ENCODE measurements around the gene KRT36. TPM values are rescaled to one million over a fixed set of nuclear protein-coding genes. Genes with fewer than 3 reads are reported as not detected.

KRT36 gene
- total RNA-seq, 1 experiment from 2014 or later = 0.07 TPM

GRCh38 chr17:41476866-41477815, 12.6 kb downstream of the KRT36 start:
- DNase-seq (ENCODE audit: low read depth) = no peak

DNA sequence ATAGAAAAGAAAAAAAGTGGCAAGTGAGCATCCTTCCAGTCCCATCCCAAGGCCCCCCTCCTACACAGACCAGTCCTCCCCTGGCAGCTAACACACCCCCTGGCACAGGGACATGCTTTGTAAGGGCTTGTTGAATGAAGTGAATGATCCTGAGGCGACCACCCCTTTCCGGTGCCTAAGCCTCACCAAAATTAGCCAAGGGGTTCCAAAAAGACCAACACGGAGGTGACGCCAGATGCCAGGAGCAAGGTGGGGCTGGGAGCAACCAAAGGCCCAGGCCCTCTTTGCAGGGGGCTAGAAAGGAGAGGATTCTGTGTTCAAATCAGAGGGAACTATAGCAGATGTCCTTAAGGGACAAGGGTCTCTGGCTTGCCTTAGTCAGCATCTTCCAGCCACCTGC, 14.3 kb downstream of the KRT36 start:
- DNase-seq (ENCODE audit: low read depth) = no peak

- DNase-seq (ENCODE audit: low read depth) = no peak
These were observed 14.8 kb downstream of the KRT36 start for GRCh38 chr17:41474863-41475262.

GRCh38 chr17:41468346-41468745, 21.4 kb downstream of the KRT36 start:
- DNase-seq (ENCODE audit: low read depth) = no peak

DNA sequence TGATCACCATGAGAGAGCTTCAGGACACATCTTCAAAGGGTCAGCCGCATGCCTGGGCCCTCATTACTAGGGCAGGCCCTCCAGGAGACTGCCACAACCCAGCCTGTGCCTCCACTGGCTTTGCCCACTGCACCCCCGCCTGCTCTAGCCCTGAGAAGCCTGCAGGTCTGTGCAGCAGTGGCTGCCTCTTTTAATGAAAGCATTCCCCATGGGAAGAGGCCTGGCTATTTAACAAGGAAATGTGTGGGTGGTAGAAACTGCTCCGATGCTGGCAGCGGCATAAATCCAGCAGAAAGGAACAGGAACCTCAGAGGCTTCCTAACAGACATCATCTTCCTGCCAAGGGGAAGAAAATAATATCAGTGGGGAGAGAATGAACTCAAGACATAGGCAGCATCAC, 22.1 kb downstream of the KRT36 start:
- no peak for DNase-seq (ENCODE audit: low read depth)

GRCh38 chr17:41466988-41467387, 22.7 kb downstream of the KRT36 start, which contains the start of gene KRT32:
KRT32 (minus strand) TSS chr17:41467386; CDS start chr17:41467325, 61 bp downstream.
- DNase-seq (ENCODE audit: low read depth) = no peak

DNA sequence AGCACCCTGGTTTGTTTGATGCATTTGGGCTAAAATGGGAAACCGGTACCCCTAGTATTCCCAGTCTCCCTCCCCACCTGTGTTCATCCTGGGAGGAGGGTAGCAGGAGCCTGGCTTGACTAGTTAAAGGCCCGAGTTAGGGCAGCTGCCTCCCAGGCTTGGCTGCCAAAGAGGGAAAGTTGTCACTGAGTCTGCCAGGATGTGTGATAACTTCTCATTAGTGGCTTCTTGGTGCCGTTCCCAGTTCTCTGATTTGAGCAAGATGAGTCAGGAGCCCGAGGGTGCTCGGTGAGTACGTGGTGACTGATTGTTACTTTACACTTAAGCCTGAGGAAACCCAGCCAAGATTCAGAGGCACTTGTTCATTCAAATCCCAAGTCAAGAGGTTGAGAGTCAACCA, 25.0 kb downstream of the KRT36 start:
- peak; percentile 98 for DNase-seq (ENCODE audit: low read depth)

- DNase-seq (ENCODE audit: low read depth) = no peak
These were observed 25.5 kb downstream of the KRT36 start for GRCh38 chr17:41464173-41464572.

DNA sequence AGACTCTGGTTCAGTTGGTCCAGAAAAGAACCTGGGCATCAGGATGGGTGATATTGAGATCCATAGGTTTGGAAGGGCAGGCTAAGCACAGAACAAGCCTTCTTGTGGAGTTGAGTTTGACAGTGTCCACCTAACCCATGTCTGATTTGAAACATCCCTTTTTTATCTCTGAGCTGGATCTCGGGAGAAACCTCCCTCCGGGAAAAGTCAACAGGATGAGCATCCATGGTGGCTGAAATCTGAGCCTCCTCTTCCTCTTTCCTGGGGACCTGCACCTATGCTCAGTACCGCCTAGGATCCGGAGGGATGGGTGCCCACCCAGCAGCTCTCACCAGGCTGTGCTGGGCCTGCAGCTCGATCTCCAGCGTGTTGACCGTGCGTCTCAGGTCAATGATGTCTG, 26.0 kb downstream of the KRT36 start:
- no peak for DNase-seq (ENCODE audit: low read depth)

GRCh38 chr17:41462705-41463104, 27.0 kb downstream of the KRT36 start:
- no peak for DNase-seq (ENCODE audit: low read depth)

DNA sequence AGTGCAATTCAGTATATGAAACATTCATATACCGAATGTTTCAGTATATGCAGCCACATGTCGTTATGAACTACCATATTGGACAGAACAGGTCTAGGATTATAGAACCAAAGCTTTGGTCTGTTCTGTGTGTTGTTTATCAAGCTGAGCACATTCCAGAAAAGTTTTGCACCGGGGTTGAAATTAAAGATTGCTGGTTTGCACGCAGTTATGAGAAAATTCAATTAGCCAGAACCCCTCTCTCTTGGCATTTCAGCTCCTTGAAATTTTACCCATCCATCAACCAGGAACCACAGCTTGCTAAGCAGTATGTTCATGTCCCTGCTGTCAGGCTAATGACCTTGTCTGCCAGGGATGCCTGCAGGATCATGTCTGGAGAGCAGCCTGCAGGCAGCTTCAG, 32.0 kb downstream of the KRT36 start:
- no peak for DNase-seq (ENCODE audit: low read depth)

DNA sequence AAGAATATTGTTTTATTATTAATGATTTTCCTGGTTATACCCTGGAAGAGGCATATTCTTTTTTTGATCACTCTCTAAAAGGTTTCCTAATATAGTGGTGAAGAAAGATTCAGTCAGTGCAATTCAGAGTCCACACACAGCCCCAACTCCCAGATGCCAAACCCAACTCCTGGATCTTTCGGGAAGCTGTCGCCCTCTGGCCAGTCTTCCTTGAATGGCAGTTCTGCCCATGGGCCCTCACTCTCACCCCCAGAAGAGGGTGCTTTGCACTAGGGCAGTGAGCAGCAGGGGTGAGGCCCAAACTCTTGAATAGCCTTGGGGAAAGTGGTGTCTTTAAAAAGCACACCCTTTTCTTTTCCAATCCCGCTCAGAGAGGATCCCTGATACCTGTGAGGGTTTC, 33.5 kb downstream of the KRT36 start:
- DNase-seq (ENCODE audit: low read depth) = peak; percentile 36

DNA sequence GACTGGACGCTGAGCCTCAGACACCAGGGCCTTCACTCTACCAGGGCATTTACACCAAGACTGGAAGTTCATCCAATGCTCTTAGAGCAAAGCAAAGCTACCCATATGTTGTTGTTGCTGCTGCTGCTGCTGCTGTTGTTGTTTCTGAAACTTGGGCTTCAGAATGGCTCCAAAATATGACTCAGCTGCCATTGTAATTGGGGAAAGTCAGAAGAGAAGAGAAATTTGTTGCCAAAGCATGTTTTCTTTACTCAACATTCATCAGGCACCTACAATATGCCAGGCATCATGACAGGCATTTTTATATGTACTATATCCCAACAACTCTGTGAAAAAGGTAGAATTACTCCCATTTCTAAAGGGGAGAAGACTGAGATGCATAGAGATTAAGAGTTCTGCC, 34.5 kb downstream of the KRT36 start:
- peak; percentile 52 for DNase-seq (ENCODE audit: low read depth)

- no peak for DNase-seq (ENCODE audit: low read depth)
These were observed 36.6 kb downstream of the KRT36 start for GRCh38 chr17:41453066-41453465.

DNA sequence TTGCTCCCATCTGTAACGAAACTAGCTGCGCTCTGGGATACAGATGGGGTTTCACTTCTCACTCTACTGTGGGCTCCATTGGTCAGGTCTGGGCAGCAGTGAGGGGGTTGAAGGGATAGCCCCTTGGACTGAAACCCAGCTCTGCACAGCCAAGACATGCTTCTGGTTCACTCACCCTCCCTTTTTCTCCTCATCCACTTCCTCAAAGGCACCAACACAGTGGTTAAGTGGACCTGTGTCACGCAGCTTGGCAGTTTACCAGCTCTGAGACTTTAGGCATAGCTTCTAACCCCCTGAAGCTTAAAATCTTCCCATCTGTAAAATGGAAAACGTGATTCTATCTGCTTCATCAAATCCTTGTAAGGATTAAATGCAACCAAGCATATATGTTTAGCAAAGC, 37.4 kb downstream of the KRT36 start:
- DNase-seq (ENCODE audit: low read depth) = peak; percentile 25

DNA sequence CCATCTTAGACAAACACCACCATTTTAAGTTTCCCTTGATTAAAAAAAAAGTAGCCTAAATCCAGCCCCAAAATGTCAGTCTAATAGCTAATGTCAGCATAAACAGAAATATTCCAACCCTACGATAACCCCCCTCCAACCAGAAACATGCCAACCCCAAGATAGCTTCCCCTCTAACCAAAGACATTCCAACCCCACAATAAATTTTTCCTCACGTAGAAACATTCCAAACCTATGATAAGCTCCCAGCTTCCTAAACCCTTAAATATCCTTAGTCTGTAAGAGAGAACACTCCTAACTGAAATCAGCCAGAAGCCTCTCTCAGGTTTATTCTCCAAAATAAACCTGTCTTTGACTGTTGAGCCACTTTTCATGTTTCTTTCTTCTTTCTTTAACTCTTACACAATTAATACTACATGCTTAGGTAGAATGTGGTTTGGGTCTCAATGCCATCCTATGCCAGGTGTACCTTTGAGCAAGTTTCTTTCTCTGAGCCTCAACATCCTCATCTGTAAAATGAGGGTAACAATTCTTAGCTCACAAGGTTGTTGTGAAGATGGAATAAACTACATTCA, 38.5 kb downstream of the KRT36 start:
- DNase-seq (ENCODE audit: low read depth) = peak; percentile 85

DNA sequence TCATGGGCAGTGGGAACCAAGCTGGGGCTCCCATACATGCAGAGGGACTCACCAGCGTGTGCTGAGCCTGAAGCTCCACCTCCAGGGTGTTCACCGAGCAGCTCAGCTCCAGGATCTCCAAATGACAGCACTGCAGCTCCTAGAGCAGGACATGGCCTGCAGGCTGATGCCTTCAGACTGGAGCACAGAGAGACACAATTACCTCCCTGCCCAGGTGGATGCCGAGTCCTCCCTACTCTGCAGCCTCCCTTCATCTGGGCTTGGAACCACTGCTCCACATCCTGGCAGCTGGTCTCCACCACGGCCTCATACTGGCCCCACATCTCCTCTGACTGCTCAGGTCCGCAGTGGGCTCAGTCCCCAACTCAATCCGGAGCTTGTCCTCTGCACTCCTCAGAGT, 40.7 kb downstream of the KRT36 start:
- DNase-seq (ENCODE audit: low read depth) = no peak

GRCh38 chr17:41448506-41448905, 41.2 kb downstream of the KRT36 start:
- DNase-seq (ENCODE audit: low read depth) = no peak

DNA sequence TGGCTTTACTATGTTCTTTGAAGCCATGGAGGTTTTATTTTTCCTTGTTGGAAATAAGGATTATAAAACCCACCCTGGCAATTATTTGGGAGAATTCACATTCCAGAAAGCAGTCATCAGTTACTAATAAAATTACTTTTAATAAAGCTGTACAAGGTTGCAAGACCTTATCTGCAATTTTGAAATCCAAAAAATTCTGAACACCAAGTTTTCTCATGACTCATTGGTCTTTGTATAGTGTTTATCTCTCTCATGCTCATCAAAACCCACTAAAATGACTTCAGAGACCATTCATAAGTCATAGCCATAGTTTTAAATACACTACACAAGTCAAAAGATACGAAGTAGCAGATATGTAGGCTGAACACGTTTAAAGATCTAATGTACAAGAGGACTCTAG, 42.9 kb downstream of the KRT36 start:
- DNase-seq (ENCODE audit: low read depth) = peak; percentile 55

DNA sequence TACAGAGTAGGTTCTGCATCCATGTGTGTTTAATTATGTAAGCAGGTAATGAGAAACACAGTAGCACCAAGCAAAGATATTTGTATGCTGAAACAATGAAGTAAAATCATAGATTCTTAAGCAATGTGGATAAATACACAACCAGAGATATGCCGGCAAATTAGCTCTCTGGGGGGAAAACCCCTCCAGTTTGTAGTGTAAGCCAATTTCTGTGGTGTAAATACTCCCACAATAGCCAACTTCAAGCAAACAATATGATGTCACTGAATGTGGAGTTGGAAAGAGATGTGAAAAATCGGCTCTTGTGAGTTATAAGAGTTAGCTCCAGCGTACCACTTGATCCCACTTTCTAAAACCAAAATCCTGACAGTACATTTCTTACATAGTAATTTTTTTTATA, 45.1 kb downstream of the KRT36 start:
- no peak for DNase-seq (ENCODE audit: low read depth)

DNA sequence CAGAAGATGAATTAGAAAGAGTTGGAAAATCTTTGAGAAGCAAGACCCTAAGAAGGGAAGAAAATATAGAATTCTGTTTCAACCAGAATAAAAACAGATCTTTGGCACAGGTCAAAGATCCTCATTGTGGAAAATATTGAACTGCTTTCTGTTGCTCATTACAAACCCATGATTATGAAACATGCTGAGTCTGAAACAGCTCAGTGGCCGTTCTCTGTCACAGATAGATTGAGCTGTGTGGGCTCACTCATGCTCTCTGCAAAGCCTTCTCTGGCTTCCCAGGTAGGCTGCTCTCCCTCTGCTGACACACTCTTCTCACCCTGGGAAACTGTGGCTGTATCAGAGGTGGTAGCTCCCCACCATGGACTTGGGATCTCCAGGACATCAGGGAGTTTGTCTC, 45.5 kb downstream of the KRT36 start:
- no peak for DNase-seq (ENCODE audit: low read depth)

- DNase-seq (ENCODE audit: low read depth) = peak; percentile 77
These were observed 47.0 kb downstream of the KRT36 start for GRCh38 chr17:41442739-41443138.

GRCh38 chr17:41440531-41441033, 49.1 kb downstream of the KRT36 start, which contains the start of gene KRT38:
KRT38 (minus strand) TSS chr17:41440983; CDS start chr17:41440921, 62 bp downstream.
- no peak for DNase-seq (ENCODE audit: low read depth)

All from M059J (cell line).